GM20431 (cell line): ENCODE results near the gene CMTM4.
"Not testable (repeated sequence)": the region's sequence is repeated elsewhere in the genome, so short reads cannot be mapped to it uniquely, and the experiment has no call there.

Source experiments
- in situ Hi-C: fragments of 300-500 bp; cut with MseI, MboI; formaldehyde crosslinking; loops from one replicate; pipeline ENCODE4 v1.15.0; 2020; ENCODE audit warnings: low sequenced_read_pairs; ENCODE audit not compliant: unreplicated experiment

CMTM4 gene

GRCh38 chr16:66619534-66620428 is 76.8 kb downstream of the CMTM4 start:
- in situ Hi-C loops = no loop called here

DNA sequence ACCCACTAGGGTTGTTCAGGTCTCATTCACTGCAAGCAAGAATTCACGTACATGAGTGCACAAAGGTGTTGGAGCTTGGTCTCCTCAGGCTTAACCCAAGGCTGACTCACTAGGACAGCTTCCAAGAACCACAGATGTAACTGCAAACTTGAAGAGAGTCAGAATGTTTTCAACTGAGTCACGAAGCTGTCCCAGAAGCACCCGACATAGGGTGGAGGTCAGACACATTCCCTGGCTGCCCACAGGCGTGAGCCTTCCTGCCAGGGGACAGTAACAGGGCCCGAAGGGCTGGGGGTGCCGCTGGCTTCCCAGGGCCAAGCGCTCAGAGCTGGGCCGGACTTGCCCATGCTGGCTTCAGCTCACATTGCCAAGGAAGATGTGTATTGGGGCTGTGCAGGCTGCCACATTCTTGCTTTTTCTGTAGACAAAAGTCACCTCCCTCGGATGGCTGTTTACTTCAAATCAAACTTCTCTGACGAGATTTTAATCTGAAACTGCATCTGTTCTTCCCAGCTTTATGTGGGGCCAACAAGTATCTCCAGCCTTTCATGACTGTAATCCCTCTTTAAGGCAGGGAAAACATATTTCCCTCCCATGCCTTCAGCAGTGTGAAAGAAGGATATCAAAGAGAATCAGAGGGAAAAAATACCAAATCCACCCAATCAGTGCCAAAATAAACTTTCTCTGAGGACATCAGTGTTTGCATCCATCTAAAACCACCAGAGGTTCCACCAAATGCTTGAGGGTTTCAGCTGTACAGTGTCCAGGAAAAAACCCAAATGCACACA is 77.8 kb downstream of the CMTM4 start:
- in situ Hi-C loops = no loop called here

- in situ Hi-C loops = no loop called here
Measured at GRCh38 chr16:66617728-66618127, 78.8 kb downstream of the CMTM4 start.

DNA sequence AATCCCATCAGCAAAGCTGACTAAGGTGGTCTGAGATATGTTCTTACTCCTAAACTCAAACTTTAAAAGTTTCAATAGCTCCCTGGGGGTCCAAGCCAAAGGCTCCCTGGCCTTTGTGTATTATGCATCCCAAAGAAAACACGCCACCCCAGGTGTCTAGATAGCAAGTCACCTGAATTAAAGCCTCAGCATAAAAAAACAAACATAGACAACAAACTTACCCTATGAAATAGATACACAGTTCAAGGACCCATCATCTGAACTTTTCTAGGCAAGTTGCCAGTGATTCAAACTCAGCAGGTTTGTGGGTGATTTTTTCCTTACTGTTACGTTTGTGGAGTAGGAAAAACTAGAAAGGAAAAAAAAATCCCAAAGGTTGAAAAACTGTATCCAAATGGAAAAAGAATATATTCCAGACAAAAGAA is 79.5 kb downstream of the CMTM4 start:
- in situ Hi-C loops = no loop called here

DNA sequence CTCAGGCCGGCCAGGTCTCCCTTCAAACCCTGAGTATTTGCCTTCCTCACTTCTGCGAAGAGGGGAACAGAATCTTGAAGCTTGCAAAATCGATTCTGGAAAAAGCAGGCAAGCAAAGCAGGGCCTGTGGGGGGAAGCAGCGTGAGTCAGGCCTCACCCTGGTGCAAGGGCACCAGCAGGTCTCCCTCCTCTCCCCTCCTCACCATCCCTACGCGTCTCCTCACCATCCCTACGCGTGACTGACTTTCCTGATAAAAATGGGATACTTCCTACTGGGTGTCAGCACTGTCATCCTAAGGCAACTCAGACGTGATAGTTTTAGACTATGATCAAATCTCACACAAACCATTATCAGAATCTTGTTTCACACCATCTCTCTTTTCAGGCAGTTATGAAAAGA is 80.0 kb downstream of the CMTM4 start:
- in situ Hi-C loops = no loop called here

DNA sequence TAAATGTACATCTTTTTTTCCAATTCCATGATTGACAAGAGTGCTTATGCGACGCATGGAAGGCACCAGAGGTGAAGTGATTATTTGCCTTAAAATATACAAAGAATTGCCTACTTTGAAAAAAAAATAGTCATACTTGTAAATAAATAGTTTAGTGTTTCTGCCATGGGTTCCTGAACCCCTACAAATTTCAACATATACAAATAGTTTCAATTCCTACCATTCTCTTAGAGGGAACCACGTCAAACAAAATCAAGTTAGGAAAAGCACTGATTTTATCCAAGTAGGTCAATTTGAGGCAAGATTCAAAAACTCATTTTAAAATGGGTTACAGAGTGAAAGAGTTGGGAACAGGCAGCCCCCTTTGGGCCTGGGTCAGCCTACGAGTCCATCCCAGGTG is 80.4 kb downstream of the CMTM4 start:
- in situ Hi-C loops = no loop called here

DNA sequence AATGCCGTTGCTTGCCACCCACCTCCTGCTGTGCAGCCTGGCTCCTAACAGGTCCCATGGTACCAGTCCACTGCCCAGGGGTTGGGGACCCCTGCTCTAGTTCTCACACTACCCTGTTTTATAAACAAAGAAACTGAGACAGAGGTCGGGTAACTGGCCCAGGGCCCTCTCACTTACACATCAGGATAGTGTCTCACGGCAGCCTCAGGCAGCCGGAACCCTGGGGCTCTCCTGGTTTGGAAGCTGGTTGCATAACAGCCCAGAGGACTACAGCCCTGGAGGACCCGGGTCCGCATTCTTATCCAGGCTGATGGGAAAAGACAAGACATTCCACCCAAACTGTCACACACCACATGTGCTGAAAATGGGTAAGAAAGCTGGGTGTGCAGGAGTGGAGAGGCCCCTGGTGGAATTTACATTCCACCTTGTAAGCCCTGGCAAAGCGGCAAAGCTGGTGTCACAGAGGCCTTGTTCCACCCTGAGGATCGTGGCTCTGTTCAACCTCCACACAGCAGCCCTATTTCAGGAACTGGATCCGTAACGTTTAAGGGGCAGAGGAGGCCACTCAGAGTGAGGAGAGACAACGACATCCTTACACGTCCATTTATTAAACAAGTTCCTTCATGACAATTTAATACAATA is 82.3 kb downstream of the CMTM4 start:
- in situ Hi-C loops = no loop called here

- in situ Hi-C loops = no loop called here
Measured at GRCh38 chr16:66612422-66612821, 84.1 kb downstream of the CMTM4 start.

GRCh38 chr16:66611911-66612310 is 84.6 kb downstream of the CMTM4 start:
- in situ Hi-C loops = not testable (repeated sequence)

- in situ Hi-C loops = no loop called here
Measured at GRCh38 chr16:66610111-66610820, 86.3 kb downstream of the CMTM4 start.

DNA sequence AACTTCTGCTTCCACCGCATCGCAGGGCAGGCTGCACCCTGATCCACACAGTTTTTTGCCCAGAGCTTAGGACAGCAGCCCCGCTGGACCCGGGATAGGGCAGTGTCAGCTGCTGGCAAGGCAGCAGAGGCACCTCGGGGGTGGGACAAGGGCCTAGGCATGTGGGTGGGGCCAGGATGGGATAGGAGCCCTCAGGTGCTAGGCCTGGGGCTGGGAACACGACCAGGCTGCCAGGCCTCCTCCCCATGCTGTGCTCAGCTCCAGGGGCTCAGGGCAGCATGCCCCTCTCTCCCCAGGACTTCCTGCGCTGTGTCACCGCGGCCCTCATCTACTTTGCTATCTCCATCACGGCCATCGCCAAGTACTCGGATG is 87.4 kb downstream of the CMTM4 start:
- in situ Hi-C loops = no loop called here

- in situ Hi-C loops = no loop called here
Measured at GRCh38 chr16:66608241-66609138, 88.1 kb downstream of the CMTM4 start.

DNA sequence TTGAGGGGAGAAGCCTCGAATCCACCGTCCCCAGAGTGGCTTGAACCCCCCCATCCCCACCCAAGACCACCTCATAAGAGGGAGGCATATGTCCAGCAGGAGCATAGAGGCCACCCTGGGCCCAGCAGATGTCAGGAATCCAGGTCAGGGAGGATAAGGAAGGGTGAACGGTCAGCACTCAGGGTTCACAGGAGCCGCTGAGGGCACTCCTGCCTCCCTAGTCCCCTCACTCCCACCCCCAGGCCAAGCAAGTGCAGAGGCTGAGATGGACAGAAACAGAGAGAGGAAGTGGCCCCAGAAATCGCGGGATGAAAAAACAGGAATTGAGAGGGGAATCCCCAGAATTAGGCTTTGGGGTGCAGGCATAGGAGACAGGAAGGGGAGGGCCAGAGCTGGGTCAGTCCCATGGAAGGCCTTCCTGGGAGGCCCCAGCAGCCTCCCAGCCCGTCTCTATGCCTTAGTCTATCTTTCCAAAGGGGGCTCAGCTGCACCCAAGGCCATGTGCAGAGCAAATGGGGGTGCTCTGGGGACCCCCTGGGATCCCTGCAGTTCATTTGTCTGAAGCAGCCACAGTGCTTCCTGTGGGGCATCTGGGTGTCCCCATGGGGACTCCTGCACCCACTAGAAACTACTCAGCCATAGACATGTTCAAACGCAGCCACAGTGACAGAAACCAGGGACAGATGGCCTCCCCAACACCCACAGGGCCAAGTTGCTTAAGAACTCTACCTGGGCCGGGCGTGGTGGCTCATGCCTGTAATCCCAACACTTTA is 90.4 kb downstream of the CMTM4 start:
- in situ Hi-C loops = no loop called here

DNA sequence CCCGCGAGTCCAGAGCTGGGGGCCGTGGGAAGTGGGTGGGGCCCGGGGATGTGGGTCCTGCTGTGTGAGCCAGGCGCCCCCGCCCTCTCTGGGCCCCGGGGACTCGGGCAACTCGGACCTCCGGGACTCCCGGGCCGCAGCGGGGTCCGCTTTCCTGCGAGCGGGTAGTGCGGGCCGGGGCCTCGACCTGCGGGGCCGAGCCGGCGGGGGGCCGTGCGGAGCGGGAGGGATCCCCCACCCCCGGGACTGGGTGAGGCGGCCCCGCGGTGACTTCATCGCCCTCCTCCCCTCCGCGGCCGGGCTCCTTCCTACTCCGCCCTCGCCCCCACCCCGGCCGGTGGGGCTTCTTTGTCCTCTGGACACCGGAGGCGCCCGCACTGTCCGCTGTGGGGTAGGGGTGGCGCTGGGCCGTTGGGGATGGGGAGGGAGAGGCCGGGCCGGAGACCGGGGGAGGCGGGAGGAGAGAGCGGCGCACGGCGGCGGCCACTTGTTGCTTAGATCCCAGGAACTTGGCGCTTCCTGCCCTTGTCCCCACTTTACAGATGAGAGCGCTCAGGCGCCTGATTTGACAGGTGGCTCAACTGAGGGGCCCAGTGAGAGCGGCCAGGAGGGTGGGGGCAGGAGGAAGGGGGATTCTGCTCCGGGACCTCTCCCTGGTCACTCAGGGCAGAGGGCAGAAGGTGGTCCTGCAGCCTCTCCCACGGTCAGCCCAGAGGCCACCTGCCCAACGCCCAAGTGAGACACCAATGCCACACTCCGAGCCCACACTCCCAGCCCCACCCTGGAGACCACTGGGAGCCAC is 91.2 kb downstream of the CMTM4 start:
- in situ Hi-C loops = no loop called here

GRCh38 chr16:66604376-66605176 is 92.0 kb downstream of the CMTM4 start, which contains the start of gene CMTM3:
CMTM3 (plus strand) TSS chr16:66604704; CDS start chr16:66604806, 102 bp downstream.
- in situ Hi-C loops = no loop called here

GRCh38 chr16:66603537-66604375 is 92.8 kb downstream of the CMTM4 start:
- in situ Hi-C loops = no loop called here
